WTC11 (cell line): ENCODE measurements around the gene SNX21. TPM values are rescaled to one million over a fixed set of nuclear protein-coding genes. Genes with fewer than 3 reads are reported as not detected.

Experiments used
- ATAC-seq: fragments of 200-7000 bp; cut with Tn5 transposase; 2 replicates; pipeline ENCODE4 v1.10.0; 2021; ENCODE audit warnings: mild to moderate bottlenecking, moderate library complexity
- CTCF ChIA-PET: fragments of 300-600 bp; sonication (Branson Sonifier 250); formaldehyde crosslinking; loops from one replicate; lab custom pipeline; 2021; ENCODE audit warnings: antibody characterized with exemption; lab: Charles Lee
- POLR2A ChIA-PET: fragments of 350-600 bp; sonication (Branson Sonifier 250); formaldehyde crosslinking; loops from one replicate; lab custom pipeline; 2021; ENCODE audit warnings: antibody characterized with exemption; lab: Charles Lee
- DNase-seq: peaks from one replicate; pipeline ENCODE4 v3.0.0; 2021; ENCODE audit warnings: low spot score
- H3K27ac Mint-ChIP-seq: 2 replicates; pipeline ENCODE4 v1.8.0; 2021; ENCODE audit warnings: mixed read lengths
- H3K27me3 Mint-ChIP-seq: 2 replicates; pipeline ENCODE4 v1.8.0; 2021; ENCODE audit warnings: low read depth, mild to moderate bottlenecking, moderate library complexity, mixed read lengths
- H3K36me3 Mint-ChIP-seq: 2 replicates; pipeline ENCODE4 v1.8.0; 2021; ENCODE audit warnings: mixed read lengths
- H3K4me1 Mint-ChIP-seq: 2 replicates; pipeline ENCODE4 v1.8.0; 2022; ENCODE audit warnings: mixed read lengths
- H3K4me3 Mint-ChIP-seq: 2 replicates; pipeline ENCODE4 v1.8.0; 2021; ENCODE audit warnings: mild to moderate bottlenecking, moderate library complexity, mixed read lengths
- H3K9me3 Mint-ChIP-seq: 2 replicates; pipeline ENCODE4 v1.8.0; 2021; ENCODE audit warnings: mixed read lengths
- AR ChIP-seq: fragments of 250-450 bp; sonication (Bioruptor Pico); IDR thresholded peaks from 2 replicates; pipeline ENCODE4 v1.9.0; 2021; ENCODE audit warnings: mild to moderate bottlenecking
- ATF3 ChIP-seq: sonication (generic); formaldehyde crosslinking; conservative IDR thresholded peaks from 2 replicates; pipeline ENCODE4 v1.8.1; 2022; ENCODE audit warnings: mild to moderate bottlenecking, missing genetic modification reagents
- ATF6 ChIP-seq: sonication (generic); formaldehyde crosslinking; IDR thresholded peaks from 2 replicates; pipeline ENCODE4 v1.8.1; 2023; ENCODE audit warnings: mild to moderate bottlenecking, missing genetic modification reagents
- ELF4 ChIP-seq: sonication (generic); formaldehyde crosslinking; IDR thresholded peaks from 2 replicates; pipeline ENCODE4 v1.8.1; 2022; ENCODE audit warnings: low read depth, mild to moderate bottlenecking, moderate library complexity, missing genetic modification reagents
- HMGA2 ChIP-seq: fragments of 250-450 bp; sonication (Bioruptor Pico); IDR thresholded peaks from 2 replicates; pipeline ENCODE4 v1.4.0; 2021; ENCODE audit warnings: mild to moderate bottlenecking, moderate library complexity
- MLX ChIP-seq: sonication (generic); formaldehyde crosslinking; IDR thresholded peaks from 2 replicates; pipeline ENCODE4 v1.8.1; 2023; ENCODE audit warnings: mild to moderate bottlenecking, missing genetic modification reagents, moderate library complexity
- NFE2L1 ChIP-seq: sonication (generic); formaldehyde crosslinking; IDR thresholded peaks from 2 replicates; pipeline ENCODE4 v1.8.1; 2023; ENCODE audit warnings: missing genetic modification reagents
- NR2C2 ChIP-seq: sonication (generic); formaldehyde crosslinking; IDR thresholded peaks from 2 replicates; pipeline ENCODE4 v1.8.0; 2022; ENCODE audit warnings: mild to moderate bottlenecking, missing genetic modification reagents
- PRRX2 ChIP-seq: fragments of 250-450 bp; sonication (Bioruptor Pico); IDR thresholded peaks from 2 replicates; pipeline ENCODE4 v1.8.0; 2021; ENCODE audit warnings: mild to moderate bottlenecking
- RORB ChIP-seq: fragments of 250-450 bp; sonication (Bioruptor Pico); IDR thresholded peaks from 2 replicates; pipeline ENCODE4 v1.9.0; 2021; ENCODE audit warnings: mild to moderate bottlenecking
- SMAD3 ChIP-seq: sonication (generic); formaldehyde crosslinking; IDR thresholded peaks from 2 replicates; pipeline ENCODE4 v1.8.0; 2022; ENCODE audit warnings: missing genetic modification reagents, mild to moderate bottlenecking, borderline replicate concordance
- SMAD4 ChIP-seq: sonication (generic); formaldehyde crosslinking; IDR thresholded peaks from 2 replicates; pipeline ENCODE4 v1.8.0; 2022; ENCODE audit warnings: mild to moderate bottlenecking, missing genetic modification reagents
- ZBTB21 ChIP-seq: sonication (generic); formaldehyde crosslinking; IDR thresholded peaks from 2 replicates; pipeline ENCODE4 v1.8.1; 2023; ENCODE audit warnings: mild to moderate bottlenecking, missing genetic modification reagents, borderline replicate concordance
- ZNF219 ChIP-seq: sonication (generic); formaldehyde crosslinking; IDR thresholded peaks from 2 replicates; pipeline ENCODE4 v1.8.0; 2023; ENCODE audit warnings: missing genetic modification reagents, mild to moderate bottlenecking, borderline replicate concordance
- ZNF263 ChIP-seq: sonication (generic); formaldehyde crosslinking; IDR thresholded peaks from 2 replicates; pipeline ENCODE4 v1.8.1; 2022; ENCODE audit warnings: low read depth, mild to moderate bottlenecking, moderate library complexity, missing genetic modification reagents
- ZNF416 ChIP-seq: fragments of 250-450 bp; sonication (Bioruptor Pico); IDR thresholded peaks from 2 replicates; pipeline ENCODE4 v1.9.0; 2021; ENCODE audit warnings: mild to moderate bottlenecking, inconsistent platforms
- ZNF671 ChIP-seq: fragments of 250-450 bp; sonication (Bioruptor Pico); IDR thresholded peaks from 2 replicates; pipeline ENCODE4 v1.8.0; 2021; ENCODE audit warnings: mild to moderate bottlenecking
- ZSCAN18 ChIP-seq: fragments of 250-450 bp; sonication (Bioruptor Pico); IDR thresholded peaks from 2 replicates; pipeline ENCODE4 v2.1.2; 2022; ENCODE audit warnings: mild to moderate bottlenecking, moderate library complexity
- total RNA-seq: library from RNA; stranded (reverse); gene quantifications from 3 replicates; pipeline ENCODE4 v1.2.3, GENCODE V29; 2021

Gene SNX21
- total RNA-seq, 1 experiment from 2014 or later: 17.9 TPM

- peak overlapping the region; percentile 25; the same call in 1 of the 2 replicates for H3K4me3 Mint-ChIP-seq
These were observed 2.2 kb downstream of the SNX21 start for GRCh38 chr20:45835825-45836224.

More at GRCh38 chr20:45835825-45836224, 2.2 kb downstream of the SNX21 start:
- Mint-ChIP-seq H3K9me3 (no peaks in the 10 kb centered on the region), H3K27me3 (no peaks in the 10 kb centered on the region), H3K4me1 (peaks cover 18% of the 10 kb centered on the region), H3K36me3 (peaks cover 3% of the 10 kb centered on the region; the same call in 1 of the 2 replicates), H3K27ac (peak overlapping the region; percentile 38; the same call in 1 of the 2 replicates)
- ATAC-seq (no peak), DNase-seq (no peak)
- POLR2A ChIA-PET: no interaction called here
- TF ChIP-seq SMAD3 (CRISPR knock-in tag): no peak
- no peak for TF ChIP-seq ATF3 (CRISPR knock-in tag)
- no peak for TF ChIP-seq ZBTB21 (CRISPR knock-in tag)
- no peak for TF ChIP-seq NR2C2 (CRISPR knock-in tag)
- TF ChIP-seq NFE2L1: no peak
- TF ChIP-seq SMAD4 (CRISPR knock-in tag): no peak
- TF ChIP-seq ATF6: no peak
- TF ChIP-seq PRRX2: no peak
- no peak for TF ChIP-seq HMGA2
- no peak for TF ChIP-seq MLX (CRISPR knock-in tag)
- no peak for TF ChIP-seq AR (CRISPR knock-in tag)
- no peak for TF ChIP-seq RORB
- TF ChIP-seq ZNF671 (CRISPR knock-in tag): no peak
- TF ChIP-seq ZNF263 (CRISPR knock-in tag): no peak
- no peak for TF ChIP-seq ELF4 (CRISPR knock-in tag)
- TF ChIP-seq ZNF416 (CRISPR knock-in tag): no peak
- TF ChIP-seq ZSCAN18 (CRISPR knock-in tag): no peak
- TF ChIP-seq ZNF219 (CRISPR knock-in tag): no peak
- CTCF ChIA-PET: interaction anchor here (0.6 kb wide), 1 partner anchor 222 kb away, joined by 3 read pairs; no protein-coding TSS in a partner anchor
